CD4-positive, alpha-beta T cell treated with Interferon gamma for 1 hour (primary cell): ENCODE data around the gene INHBA.

Experiments used
- DNase-seq: peaks from one replicate; pipeline ENCODE4 v3.0.0-alpha.2; 2020

Gene INHBA

DNA sequence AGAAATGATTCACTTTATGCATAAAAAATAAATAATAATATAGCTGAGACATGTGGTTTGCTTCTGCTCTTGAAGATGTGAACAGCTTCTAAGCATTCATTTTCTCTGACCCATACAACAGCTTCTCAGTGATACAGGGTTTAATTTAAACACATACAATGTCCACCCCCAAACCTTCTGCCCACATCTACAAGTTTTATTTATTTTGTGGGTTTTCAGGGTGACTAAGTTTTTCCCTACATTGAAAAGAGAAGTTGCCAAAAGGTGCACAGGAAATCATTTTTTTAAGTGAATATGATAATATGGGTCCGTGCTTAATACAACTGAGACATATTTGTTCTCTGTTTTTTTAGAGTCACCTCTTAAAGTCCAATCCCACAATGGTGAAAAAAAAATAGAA lies 17.2 kb downstream of the INHBA start:
- DNase-seq: no peak

DNA sequence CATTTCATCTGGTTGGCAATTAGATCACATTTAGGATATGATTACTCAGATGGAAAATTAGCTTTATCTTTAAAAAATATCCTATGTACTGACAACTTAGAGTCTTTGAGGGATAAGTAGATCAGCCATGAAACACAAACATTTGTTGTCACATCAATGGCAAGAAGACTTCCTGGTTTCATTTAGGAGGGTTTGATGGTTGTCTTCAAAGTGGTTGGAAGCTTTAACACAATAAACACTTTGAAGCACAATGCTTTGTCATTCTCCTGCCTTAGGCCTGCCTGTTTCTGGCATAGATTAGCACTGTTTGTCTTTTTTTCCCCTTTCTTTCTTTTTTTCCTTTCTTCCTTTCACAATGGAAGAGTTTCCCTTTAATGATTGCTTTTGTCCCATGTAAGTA lies 20.5 kb downstream of the INHBA start:
- no peak for DNase-seq

DNA sequence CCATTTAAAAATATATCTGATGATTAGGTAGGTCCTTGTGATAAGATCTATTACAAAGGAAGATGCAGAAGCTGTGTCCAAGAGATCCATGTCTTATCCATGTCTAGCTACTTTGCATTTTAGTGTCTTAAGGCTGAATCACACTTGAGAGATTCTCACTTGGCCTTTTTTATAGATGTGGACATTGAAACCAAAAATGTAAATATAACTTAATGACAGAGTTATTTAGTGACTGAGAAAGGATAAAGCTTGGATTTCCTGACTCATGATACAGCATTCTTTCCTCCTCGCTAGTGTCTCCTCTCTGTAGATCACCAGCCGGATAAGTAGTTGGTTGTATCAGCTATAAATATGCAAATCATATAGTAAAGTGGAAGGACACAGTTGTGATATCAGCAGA lies 23.3 kb downstream of the INHBA start:
- no peak for DNase-seq

DNA sequence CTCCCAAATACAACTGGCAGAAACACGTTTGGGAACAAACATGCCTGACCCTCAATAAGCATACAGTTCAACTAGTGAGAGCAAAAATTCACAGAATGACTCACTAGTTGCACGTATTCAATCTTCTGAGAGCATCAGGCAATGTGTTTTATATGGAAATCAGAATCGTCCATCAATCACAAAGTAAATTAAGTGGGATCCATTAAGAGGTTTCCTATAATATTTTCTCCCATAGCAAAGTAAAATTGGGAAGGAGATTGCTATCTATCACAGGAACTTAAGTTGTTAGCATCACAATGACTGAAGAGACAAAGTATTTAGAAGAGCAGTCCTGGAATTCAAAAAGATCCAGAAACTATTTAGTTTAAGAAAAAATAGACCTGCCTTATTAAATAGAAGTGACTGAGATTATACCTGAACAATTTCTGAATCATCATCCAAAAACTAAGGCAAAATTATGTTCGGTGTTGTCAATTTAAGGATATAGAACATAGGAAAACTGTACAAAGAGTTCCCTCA lies 28.3 kb downstream of the INHBA start:
- no peak for DNase-seq

DNA sequence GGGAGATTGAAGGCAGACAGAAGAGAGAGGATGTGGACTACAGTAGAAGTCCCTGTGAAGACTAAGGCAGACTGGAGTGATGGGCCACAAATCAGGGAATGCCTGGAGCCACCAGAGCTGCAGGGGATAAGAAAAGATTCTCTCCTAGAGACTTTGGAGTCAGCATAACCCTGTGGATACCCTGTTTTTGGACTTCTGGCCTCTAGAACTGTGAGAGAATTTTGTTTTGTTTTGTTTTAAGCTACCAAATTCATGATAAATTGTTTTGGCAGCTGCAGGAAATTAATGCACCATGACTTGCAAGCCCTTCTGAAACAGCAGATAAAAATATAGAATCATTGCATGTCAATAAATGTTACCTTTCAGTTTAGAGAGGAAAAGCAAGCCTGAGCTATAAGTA lies 41.3 kb downstream of the INHBA start:
- no peak for DNase-seq

DNA sequence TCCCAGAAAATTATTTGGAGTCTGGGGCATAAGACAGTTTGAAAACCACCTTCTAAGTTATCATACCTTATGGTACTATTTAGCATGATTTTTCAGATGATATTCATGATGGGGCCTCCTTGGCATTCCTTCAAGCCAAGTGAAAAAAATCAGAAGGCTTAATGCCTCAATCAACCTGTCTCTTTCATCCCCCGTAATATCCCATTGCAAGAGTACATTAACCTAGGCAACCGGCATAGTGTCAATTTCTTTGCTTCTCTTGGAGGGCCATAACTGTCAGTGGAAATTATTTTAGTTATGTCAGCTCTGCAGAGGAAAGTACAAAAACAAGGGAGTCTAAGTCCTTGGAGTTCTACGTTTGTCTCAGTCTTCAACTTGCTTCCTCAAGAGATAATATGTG lies 43.4 kb downstream of the INHBA start:
- no peak for DNase-seq

DNA sequence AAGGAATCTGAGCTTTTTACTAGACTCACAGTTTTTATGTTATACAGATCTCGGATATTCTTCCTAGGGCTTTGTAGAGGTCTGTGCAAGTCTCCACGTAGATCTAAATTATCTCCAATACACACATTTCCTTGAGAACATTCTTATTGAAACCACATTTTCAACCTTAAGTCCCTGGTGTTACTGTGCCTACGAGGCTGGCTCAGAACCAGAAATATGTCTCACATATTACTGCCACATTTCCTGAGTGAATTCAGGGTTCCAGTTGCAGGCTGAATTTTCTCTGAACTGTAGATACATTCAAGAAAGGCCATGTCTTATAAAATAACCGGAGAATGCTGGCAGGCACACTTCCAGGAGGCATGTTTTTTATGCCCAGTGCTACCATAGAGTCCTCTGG lies 46.5 kb downstream of the INHBA start:
- DNase-seq: no peak

DNA sequence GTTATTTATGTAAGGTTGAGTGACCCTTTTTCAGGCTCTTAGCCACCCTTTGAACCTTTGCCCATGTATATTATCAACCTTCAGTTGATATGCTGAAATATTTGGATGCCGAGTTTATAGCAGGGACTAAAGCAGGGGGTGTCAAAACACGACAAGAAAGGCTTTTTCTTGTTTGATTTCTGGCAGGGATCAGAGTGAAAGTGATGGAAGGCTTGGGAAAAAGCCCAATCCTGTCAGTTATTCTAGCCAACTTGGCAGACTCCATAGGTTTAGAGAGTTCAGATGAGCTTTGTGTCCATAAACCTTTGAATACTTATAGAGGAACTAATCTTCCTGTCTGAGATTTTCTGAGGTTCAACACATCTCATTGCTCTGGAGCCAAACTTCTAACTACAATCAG lies 47.5 kb downstream of the INHBA start:
- DNase-seq: no peak

DNA sequence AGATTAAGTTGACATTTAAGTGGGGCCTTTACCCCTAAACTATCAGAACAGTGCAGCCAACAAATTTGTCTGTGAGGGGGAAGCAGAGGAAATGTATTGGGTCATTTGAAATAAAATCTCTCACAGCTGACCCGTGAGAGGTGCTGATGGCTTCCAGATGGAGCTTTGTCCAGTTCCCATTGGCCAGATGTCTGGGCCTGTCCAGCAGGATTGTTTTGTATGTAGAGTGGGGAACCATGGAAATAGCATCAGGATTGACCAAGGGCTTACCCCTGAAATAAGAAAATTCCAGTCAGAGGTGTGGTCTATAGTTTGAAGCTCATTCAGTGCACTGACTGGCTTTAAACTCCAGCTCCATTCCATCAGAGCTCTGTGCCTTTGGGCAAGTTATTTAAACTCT lies 50.6 kb downstream of the INHBA start:
- DNase-seq: no peak

DNA sequence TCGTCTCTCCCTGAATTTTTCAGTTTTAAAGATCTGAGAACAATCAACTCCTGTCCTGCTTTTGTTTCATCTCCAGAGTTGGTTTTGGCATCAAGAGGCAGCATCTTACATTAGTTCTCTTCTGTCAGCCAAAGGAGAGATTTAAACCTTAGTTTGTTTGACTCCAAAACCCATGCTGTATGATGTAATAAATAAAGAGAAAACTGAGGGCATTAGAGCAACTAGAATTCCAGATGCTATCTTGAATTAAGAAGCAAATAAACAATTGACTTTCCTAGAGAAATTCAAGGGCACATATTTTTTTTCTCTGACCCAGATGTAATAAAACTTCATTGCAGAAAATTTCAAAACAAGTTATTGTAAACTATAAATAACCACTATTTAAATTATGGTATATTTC lies 54.4 kb downstream of the INHBA start:
- DNase-seq: no peak

DNA sequence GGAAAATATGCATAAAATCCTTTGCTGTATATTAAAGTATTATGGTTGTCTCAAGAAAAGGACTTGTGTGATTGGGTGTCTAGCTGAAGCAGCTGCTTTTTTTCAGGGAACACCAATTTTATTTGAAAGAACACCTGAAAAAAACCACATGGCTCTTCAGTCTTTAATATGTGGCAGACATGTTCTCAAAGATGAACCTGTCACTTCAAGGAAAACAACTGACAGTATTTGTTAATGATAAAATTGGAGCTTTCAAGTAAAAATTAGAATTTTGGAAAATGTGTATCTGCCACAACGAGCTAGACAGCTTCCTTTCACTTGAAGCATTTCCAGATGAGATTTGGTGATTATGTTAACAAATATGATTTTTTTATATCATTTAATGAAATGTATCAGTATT lies 59.3 kb downstream of the INHBA start:
- no peak for DNase-seq

DNA sequence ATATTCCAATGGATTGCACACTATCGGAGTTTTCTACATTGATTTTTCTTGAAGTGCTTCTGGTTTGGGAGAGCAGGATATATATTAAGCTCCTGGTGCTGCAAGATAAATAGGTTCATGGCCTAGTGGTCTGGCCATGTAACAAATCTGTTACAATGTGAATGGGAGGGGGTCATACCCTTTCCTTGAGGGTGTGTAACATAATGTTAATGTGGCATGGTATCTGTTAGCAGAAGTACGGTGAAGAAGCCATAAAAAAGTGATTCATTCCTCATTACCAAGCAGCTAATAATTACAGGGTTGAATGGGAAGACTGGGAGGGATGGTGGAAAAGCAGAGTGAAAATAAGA lies 61.2 kb downstream of the INHBA start:
- DNase-seq: no peak

DNA sequence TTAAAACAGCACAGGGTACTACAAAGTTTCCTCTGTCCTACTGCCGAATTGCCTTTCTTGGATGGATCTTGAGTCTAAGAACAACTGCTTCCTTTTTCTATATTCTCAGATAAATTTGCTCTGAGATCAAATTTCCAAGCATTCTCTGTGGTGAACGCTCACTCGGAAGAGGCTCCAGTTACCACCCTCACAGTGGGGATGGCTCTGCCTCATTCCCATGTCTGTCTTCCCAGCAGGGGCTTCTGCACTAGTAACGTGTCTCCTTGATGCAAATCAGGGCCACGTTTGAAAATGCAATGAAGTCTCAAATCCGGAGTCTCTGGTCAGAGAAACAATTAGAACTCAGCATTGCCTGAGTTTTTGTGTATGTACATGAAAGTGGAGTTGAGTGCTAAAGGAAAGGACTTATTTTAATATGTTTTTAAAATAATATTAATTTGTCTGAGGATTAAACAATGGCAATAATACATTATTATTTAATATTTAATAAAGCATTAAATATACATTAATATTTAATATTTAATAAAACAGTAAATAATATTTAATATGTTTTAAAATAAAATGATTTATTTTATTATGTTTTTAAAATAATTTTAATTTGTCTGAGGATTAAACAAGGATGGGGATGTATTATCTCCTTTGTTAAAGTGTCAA lies 61.8 kb downstream of the INHBA start:
- no peak for DNase-seq

DNA sequence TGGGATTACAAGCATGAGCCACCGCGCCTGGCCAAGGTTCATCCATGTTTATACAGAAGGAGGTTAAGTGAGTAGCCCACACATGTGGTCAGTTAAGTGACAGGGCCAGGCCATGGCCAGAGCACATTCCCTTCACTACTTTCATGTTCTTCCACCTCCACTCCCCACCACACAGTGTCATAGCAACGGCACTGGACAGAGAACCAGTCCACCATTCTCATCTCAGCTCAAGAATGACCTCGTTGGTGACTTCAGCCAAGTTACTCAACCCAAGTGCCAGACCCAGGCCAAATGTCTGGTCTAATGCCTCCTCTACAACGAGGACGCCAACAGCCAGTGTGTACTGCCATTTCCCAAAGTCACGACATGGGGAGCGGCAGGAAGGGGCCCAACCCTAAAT lies 62.4 kb downstream of the INHBA start:
- DNase-seq: no peak

DNA sequence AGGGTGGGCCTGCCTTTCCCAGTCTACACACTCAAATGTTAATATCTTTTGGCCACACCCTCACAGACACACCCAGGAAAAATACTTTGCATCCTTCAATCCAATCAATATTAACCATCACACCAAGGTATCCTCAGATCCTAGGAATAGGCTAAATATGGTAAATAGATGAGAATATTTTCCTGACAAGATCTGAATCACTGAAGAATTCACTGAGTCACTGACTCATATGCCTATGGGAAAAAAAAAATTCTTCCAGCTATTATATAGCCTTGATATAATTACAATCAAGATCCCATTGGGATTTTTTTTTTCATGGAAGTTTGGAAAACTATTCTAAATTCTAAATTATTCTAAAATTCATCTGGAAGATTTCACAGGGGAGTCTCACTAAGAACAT lies 65.8 kb downstream of the INHBA start:
- DNase-seq: no peak
